Measurements from ENCODE around the gene COL12A1.

The COL12A1 gene

GRCh38 chr6:75145976-75146375 lies 59.9 kb downstream of the COL12A1 start:
- in situ Hi-C loops (cut with MboI; ENCODE audit: low sequenced_read_pairs) = no loop called here

DNA sequence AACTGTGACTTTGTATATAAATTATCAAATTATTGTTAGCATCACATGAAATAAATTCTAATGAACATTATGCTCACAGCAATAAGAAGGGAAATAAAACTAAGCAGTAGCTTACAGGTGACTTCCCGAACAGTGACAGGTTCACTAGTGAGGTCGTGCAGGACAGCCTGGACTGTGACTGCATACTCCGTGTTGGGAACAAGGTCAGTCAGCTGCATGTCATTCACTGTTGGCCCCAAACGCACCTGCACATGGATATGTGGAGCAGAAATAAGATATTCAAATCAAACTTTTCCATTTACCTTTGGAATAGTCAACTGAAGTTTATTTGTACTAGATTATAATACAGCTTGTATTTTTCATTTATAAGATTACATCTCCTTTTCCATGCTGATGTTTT lies 60.6 kb downstream of the COL12A1 start:
- in situ Hi-C loops (cut with MboI; ENCODE audit: low sequenced_read_pairs) = no loop called here

GRCh38 chr6:75144386-75144785 lies 61.5 kb downstream of the COL12A1 start:
- in situ Hi-C loops (cut with MboI; ENCODE audit: low sequenced_read_pairs) = no loop called here

DNA sequence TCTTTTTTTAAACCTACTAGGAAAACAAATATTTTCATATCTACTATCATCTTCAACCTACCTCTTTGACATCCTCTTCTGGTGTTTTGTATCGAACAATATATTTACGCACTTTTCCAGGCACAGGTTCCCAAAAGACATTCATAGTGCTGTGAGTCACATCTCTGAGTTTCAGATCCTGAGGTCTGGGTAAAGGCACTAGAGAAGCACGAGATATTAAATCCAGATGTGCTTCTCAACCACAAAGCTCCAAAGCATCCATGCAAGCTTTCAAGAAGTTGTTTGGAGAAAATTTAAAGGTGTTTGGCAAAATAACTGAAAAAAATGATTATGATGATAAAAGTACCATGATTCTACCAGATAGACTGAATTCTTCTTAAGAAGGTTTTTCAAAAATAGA lies 62.7 kb downstream of the COL12A1 start:
- in situ Hi-C loops (cut with MboI; ENCODE audit: low sequenced_read_pairs) = no loop called here

DNA sequence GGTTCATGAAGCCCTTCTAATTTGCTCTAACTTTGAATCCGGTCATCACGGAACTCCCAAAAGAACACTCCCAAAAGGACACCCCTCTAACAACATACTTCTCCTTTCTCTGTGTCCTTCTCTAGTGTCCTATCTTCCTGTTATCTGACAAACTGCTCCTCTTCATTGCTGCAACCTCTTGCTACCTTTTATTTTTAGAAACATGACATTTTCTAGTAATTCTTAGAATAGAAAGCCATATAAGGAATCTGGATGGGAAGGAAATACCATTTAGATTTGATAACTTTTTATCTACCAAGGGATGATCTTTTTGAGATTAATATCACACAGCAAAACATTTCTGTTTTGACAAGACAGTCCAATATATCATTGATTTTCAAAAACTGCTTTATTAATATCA lies 63.1 kb downstream of the COL12A1 start:
- in situ Hi-C loops (cut with MboI; ENCODE audit: low sequenced_read_pairs) = no loop called here

- in situ Hi-C loops (cut with MboI; ENCODE audit: low sequenced_read_pairs) = no loop called here
These were observed 70.0 kb downstream of the COL12A1 start for GRCh38 chr6:75135876-75136275.

GRCh38 chr6:75135450-75135849 lies 70.4 kb downstream of the COL12A1 start:
- in situ Hi-C loops (cut with MboI; ENCODE audit: low sequenced_read_pairs) = no loop called here

- in situ Hi-C loops (cut with MboI; ENCODE audit: low sequenced_read_pairs) = no loop called here
These were observed 75.1 kb downstream of the COL12A1 start for GRCh38 chr6:75130784-75131183.

DNA sequence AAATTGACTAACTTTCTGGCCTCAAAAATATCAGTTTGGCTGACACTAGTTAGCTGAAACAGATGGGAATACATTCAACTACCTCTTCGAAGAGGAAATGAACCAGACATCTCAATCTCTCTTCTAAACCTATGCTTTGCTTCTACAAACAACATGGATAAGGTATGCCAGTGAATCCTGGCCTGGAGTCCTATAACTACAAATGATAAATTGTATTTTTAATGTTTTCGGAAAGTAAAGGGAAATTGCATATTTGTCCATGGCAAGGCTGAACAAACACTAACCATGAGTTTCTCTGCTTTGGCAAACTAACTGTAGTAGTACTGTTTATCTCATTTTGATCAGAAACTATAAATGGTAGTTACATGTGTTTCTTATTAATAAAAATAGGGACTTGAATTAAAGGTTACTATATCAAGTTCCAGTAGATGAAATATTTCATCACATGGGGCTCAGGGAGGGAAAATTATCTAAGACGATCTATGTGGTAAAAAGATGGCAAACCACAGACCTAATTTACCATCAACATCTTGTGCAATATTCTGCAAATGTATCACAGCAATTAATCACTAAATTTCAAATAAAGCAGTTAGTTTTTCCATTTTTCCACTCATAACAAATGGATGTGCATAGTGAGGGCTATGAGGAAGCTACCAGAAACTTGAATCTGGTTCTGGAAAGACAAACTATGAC lies 76.8 kb downstream of the COL12A1 start:
- in situ Hi-C loops (cut with MboI; ENCODE audit: low sequenced_read_pairs) = no loop called here

GRCh38 chr6:75126518-75126917 lies 79.3 kb downstream of the COL12A1 start:
- in situ Hi-C loops (cut with MboI; ENCODE audit: low sequenced_read_pairs) = no loop called here

DNA sequence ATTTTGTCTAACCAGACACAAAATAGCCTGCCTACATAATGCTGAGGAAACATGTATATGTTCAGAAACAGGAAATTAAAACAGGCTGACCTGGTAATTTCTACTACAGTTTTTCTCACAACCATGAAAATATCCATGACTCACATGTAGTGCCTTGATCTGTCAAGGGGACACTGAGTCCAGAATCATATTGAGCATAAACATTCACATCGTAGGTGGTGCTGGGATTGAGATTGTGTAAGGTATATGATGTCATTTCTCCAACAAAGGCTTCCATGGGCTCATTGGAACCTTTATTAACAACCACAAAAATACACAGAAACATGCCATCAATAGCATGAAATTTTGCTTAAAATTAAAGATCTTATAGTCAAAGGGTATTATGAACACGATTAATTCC lies 80.9 kb downstream of the COL12A1 start:
- in situ Hi-C loops (cut with MboI; ENCODE audit: low sequenced_read_pairs) = no loop called here

DNA sequence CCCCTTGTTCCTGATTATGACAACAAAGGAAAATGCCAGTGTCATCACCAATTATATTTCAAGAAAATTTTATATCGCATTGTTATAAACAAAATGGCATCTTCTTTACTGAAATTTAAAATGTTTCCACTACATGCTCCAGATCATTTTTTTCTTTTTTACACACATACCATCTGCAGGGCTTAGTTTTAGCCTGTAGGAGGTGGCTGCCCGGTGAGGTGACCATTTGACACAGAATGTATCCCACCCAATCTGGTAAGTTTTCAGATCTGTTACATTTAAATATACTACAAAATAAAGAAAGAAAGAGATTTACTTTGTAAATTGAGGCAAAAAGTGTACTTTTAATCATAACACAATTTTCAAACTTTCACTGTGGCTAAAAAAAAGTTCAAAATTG lies 81.8 kb downstream of the COL12A1 start:
- in situ Hi-C loops (cut with MboI; ENCODE audit: low sequenced_read_pairs) = no loop called here

- in situ Hi-C loops (cut with MboI; ENCODE audit: low sequenced_read_pairs) = no loop called here
These were observed 86.8 kb downstream of the COL12A1 start for GRCh38 chr6:75118925-75119515.

GRCh38 chr6:75117701-75118100 lies 88.2 kb downstream of the COL12A1 start:
- in situ Hi-C loops (cut with MboI; ENCODE audit: low sequenced_read_pairs) = no loop called here

DNA sequence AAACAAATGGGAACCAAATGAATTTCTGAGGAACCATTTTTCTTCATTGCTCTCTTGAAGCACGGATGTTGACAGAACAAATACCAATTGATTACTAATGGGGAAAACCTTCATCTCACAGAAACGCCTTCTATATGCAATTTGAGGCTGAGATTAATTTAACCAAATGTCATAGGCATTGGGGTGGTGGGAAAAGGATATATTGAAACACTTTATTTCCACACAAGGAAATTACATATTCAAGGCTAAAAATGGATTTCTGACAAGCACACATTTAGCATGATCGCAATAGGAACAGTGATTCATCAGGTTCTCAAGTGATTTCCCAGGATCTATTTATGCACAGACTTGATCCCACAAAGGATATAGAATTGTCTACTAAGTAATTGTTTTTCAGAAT lies 88.9 kb downstream of the COL12A1 start:
- in situ Hi-C loops (cut with MboI; ENCODE audit: low sequenced_read_pairs) = no loop called here

DNA sequence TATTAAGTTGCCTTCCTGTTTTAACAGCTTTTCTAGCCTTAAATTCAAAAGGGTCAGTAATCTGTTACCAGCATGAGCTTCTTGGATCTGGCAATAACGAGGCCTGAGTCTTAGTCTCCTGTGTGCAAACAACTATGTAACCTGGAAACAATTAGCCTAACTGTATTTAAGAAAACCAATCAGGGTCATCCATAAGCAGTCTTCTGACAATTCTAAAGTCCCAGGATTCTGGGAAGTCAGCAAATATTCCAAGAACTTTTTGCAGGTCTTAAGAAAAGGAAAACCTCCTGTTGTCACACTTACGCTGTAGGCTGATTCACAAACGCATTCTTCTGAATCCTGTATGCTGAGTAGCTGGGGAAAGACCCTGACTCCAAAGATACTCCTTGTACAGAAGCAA lies 90.4 kb downstream of the COL12A1 start:
- in situ Hi-C loops (cut with MboI; ENCODE audit: low sequenced_read_pairs) = no loop called here

GRCh38 chr6:75114806-75115205 lies 91.0 kb downstream of the COL12A1 start:
- in situ Hi-C loops (cut with MboI; ENCODE audit: low sequenced_read_pairs) = no loop called here

GRCh38 chr6:75114195-75114594 lies 91.7 kb downstream of the COL12A1 start:
- in situ Hi-C loops (cut with MboI; ENCODE audit: low sequenced_read_pairs) = no loop called here

DNA sequence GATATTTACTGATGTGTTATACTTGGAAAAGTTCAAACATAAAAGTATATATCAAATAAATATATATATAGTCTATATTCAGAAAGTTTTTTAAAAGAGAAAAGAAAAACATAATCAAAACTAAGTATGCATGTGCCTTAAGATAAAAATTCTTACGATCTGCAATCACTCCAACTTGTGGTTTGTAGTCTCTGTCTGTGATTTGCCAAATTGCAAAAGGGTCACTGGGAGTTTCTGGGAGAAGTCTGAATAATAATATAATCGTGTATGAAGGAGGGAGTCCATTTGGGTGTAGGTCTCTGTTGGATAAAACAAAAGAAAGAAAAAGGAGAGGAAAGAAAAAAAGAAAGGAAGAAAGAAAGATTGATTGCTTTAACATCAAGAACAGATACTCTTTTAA lies 92.4 kb downstream of the COL12A1 start:
- in situ Hi-C loops (cut with MboI; ENCODE audit: low sequenced_read_pairs) = no loop called here

- in situ Hi-C loops (cut with MboI; ENCODE audit: low sequenced_read_pairs) = no loop called here
These were observed 96.1 kb downstream of the COL12A1 start for GRCh38 chr6:75109765-75110164.

- in situ Hi-C loops (cut with MboI; ENCODE audit: low sequenced_read_pairs) = no loop called here
These were observed 96.8 kb downstream of the COL12A1 start for GRCh38 chr6:75109022-75109421.

DNA sequence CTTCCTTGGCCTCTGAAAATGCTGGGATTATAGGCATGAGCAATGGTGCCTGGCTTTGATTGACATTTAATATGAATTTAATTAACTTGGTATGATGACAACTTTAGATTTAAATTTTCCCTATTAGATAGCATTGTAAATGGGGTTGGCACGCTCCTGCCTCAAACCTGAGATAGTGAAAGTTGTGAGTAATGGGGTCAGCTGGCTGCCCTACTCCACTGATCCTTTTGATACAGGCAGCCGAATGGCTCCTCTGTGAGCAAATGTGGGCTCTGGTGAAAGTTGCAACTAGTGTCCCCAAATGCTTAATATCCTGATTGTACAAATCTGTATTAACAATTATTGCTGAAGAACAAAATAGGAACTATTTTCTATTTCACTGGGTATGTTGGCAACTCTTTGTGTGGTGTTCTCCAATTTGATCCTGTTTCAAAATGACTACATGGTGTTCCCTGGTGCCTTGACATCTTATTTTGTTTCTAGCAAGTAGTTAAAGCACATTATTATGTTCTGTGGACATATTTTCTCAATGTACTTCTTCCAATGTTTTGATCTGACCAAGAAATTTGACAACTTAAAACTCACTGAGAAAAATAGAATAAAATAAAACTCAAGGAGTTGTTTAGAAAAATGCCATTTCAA lies 97.4 kb downstream of the COL12A1 start:
- in situ Hi-C loops (cut with MboI; ENCODE audit: low sequenced_read_pairs) = no loop called here
